GM18861 (cell line): ENCODE results near the gene NR2C1.

Source experiments
- ATAC-seq: cut with Tn5 transposase; IDR thresholded peaks from one replicate; pipeline ENCODE4 v1.9.1; 2021; ENCODE audit not compliant: unreplicated experiment

Gene NR2C1

DNA sequence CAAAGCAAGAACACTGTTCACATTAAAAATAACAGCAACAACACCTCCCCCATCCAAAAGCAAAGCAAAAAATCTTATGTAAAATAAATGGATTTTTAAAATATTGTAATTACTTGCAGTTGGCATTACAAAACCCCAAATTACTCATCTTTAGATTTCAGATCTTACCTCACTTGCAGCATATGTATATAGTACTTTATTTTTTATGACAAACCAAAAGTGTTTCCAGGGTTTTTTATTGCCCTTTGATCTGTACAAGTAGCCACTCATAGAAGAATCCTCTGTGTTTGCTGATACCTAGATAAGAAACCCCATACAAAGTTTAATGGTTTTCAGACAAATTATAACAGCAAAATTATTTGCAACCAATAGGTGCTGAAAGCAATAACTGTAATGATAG is 12.2 kb upstream of the NR2C1 start:
- ATAC-seq: no peak

DNA sequence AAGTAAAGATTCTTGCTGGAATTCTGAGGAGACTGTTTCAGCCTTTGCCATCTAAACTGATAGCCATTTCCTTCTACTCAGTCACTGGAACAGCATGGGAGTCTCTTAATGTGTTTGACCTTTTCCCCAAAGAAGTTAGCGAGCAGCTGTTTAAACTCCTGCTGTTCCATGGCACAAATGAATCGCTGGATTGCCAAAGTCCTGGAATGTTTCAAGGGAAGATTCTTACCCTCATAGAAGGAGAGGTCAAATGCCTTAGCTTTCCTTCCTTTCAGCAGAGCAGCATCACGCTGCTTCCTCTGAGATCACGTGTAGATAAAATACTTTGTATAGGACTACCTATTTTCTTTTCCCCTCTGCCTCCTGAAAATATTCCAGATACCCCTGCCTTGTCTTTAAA is 10.5 kb upstream of the NR2C1 start:
- no peak for ATAC-seq

DNA sequence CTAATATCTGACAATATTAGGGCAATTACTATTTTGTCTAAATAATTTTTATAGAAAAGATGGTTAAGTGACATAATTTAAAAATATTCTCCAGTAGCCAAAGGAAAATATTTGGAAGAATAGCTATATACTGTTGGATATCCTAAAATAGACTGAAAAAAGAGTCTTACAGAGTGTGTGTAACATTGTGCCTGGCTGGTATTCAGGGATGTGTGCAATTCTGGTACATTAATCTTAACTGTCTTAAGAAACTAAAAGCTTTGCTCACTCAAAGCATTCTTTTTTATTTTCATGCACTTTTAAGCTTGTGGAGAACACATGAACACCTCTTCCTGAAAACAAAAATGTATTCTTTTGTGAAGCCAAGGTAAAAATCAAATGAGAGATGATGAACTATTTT is 10.1 kb upstream of the NR2C1 start:
- ATAC-seq: no peak

DNA sequence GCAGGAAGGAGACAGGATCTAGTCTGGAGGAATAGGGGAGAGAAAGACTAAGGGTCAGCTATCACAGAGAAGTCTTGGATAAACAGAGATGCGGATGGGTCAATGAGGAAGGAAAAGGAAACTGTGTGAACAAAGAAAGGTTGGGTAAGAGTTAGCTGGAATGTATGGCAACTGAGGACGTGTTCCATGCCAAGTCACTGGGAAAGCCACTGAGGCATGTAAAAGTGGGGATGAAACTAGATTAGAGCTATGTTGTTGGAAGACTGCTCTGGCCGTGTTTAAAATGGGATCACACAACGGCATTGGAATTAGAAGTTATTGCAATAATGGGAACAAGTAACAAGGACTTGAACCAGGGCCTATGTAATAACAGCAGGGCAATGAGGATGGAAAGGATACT is 3.9 kb upstream of the NR2C1 start:
- ATAC-seq: no peak

DNA sequence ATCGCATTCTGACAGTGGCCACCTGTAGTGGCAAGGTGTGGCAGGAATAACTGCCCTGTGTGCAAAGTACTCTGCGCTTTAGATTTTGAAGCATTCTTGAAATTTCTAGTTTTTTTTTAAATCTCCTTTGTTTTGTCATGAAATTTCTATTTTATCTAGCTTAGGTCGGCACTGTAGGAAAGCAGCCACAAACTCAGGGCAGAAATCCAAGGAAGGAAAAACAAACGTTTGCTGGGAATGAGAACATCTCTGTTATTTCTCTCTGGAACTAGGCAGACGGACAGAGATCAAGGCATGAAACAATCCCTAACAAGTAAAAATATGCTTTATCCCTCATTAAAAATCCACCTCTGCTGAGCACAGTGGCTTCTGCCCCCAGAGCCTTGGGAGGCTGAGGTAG is 1.3 kb upstream of the NR2C1 start:
- no peak for ATAC-seq

DNA sequence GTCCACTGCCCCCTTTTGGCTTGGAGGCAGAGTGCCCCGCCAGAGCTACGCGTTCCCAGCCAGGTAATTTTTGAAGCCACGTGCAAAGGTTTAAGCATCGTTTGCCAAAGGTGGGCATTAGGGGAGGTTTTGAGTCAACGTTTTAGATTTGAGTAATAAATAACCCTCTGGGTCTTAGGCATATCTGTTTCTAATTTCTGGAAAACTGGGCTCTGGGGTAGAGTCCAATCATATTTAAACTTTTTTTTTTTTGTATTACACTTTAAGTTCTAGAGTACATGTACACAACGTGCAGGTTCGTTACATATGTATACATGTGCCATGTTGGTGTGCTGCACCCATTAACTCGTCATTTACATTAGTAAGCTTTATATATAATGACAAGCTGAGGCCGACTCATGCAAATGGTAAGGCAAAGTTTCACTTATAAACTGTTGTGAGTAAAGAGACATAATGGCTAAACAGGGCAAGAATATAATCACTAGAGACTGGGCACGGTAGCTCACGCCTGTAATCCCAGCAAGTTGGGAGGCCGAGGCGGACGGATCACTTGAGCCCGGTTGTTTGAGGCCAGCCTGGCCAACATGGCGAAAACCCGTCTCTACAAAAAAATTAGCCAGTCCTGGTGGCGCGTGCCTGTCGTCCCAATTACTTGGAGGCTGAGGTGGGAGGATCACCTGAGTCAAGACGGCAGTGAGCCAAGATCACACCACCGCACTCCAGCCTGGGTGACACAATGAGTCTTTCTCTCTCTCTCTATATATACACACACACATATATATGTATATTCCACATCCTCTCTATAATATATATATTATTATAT is 491 bp upstream of the NR2C1 start:
- no peak for ATAC-seq

DNA sequence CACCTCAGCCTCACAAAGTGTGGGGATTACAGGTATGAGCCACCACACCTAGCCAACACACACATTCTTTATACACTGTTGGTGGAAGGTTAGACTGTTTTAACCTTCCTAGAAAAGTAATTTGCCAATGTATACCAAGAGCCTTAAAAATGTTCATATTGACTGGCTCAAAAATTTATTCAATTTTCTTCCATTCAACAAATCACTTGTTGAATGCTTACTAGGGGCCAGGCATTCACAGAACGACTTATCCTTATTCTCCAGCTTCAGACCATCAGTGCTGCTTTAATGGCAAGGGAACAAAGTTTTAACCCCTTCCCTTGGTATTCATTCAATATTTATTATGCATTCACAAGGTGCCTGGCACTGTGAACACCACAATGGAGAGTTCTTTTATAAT is 3.0 kb downstream of the NR2C1 start:
- ATAC-seq: no peak

DNA sequence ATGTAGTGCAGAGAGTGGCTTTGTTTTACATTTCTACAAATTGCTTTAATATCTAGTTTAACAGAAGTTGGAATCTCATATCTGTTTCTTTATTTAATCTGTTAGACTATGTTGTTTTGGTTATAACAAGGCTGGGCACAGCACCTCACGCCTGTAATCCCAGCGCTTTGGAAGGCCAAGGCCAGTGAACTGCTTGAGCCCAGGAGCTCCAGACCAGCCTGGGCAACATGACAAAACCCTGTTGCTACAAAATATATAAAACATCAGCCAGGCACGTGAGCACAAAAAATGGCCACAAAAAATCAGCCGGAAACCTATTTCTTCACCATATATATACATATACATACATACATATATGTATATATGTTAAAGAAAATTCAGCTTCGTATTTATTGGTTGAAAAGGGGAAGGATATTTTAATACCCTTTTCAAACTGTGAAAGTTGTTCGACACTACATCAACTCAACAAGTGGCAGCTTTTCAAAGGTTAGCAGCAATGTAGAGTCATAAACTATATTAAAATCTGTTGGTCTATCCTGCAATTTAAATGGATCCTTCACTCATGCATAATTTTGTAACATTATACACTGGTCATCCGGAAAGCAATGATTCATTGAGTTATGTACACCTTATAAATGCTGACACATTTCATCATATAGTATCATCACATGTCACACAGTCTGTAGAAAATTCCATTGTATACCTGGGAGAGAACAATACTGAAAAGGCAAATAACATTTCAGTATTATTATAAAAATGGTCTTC is 7.1 kb downstream of the NR2C1 start:
- ATAC-seq: no peak

DNA sequence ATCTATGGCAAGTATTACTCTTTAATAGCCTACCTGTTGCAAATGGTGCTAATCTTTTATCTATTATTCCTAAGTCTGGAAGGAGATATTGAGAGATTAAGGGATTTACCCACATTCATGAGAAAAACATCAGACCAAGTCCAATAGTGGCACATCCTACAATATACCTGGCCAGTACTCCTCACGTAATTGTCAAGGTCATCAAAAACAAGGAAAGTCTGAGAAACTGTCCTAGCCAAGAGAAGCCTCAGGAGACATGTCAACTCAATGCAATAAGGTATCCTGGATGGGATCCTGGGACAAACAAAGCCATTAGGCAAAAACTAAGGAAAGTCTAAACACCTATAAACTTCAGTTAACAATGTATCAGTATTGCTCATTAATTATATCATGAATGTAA is 12.5 kb downstream of the NR2C1 start:
- ATAC-seq: no peak

DNA sequence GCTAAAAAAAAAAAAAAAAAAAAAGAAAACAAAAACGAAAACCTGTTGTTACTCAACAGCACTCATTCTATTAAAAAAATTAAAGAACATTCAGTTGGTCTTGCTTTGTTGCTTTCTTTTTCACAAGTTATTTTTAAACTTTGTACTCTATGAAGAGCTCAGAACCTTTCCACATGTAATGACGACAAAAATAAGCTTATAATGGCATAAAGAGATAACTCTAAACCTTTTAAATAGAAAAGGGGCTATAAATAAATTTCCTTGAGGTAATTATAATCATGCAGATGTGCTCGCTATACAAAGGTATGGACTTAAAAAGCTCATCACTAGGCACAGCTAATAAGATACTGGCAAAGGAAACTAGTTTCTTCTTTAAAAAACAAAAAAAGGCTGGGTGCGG is 13.4 kb downstream of the NR2C1 start:
- no peak for ATAC-seq

DNA sequence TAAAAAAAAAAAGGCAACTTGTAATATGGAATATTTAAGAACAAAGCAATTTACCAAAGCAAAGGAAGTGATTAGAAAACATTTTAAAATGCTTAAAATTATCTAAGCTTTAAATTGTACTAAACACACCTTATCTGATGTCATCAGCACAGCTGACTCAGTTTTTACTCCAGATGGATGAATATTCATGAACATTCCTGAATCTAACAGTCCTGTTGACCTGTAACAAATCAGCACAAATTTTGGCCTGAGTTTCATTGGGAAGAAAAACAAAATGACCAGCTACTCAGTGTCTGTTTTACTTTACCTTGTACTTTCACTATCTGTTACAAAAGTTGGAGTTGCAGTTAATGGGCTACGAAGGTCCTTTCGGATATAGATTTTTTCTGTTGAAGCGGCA is 16.0 kb downstream of the NR2C1 start:
- no peak for ATAC-seq

DNA sequence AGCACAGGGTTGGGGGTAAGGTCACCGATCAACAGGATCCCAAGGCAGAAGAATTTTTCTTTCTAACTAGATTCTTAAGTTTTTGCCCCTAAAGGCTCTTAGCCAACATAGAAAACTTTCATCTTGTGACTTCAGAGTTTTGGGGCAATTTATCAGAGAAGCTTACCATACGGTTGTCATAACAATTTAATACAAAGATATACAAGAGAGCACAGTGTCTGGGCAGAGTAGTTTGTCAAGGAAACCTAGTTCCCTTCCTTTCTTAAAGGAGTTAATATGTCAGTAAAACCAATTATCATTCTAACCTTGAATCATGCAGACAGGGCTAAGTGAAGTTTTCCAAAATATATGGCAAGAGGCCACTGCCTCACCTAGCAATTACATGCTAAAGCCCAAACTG is 18.4 kb downstream of the NR2C1 start:
- ATAC-seq: no peak

DNA sequence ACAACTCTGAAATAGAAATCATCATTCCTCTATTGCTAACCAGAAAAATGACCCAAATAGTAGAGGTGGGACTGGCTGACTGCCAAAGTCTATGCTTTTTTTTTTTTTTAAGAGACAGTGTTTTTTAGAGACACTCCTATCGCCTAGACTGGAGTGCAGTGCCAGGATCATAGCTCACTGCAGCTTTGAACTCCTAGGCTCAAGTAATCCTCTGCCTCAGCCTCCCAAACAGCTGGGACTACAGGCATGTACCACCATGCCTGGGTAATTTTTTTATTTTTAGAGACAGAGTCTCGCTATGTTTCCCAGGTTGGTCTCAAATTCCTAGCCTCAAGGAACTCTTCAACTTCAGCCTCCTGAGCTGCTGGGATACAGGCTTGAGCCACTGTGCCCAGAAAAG is 19.2 kb downstream of the NR2C1 start:
- no peak for ATAC-seq

DNA sequence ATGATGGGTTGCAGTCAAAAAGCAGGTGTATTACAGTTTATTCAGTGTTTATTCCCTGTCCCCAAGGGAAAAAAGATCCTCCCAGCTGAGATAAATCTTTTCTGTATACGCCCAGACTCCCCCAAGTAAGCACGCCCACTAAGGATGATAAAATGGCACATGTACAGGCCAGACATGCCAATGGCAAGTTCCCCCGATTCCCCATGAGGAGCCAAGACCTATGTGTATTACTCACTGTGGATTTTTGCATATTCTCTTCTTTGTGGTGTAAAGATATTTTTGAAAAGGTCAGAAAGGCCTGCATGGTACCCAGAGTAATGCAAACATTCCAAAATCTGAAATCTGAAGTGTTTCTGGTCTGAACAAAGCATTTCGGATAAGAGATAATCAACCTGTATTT is 22.2 kb downstream of the NR2C1 start:
- ATAC-seq: no peak

DNA sequence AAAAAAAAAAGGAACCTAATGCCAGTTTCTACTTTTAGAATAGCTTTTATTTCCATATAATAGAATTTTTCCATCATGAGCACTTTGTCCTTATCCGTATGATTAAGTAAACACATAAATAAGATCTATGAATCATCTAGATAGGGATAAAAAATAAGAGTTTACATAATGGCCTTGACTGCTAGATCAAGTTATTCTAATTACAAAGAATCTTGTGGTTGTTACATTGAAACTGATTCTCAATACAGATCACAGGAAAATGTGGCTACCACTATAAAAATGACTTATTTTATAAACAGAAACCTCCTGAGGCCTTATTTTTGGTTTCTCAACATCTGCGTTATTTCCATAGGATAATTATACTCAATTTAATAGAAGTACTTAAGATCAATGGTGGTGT is 35.5 kb downstream of the NR2C1 start:
- ATAC-seq: no peak

DNA sequence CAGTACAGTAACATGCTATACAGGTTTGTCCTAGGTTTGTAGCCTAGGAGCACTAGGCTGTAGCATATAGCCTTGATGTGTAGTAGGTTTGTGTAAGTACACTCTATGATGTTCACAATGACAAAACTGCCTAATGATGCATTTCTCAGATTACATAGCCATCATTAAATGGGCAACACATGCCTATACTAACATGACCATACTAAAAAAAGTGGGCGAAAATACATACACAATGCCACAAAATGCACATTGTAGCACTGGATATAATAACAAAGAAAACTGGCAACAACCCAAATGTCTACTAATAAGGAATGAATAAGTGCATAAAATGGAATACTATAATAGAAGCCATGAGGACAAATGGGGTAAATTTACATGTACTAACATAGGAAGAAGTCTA is 38.7 kb downstream of the NR2C1 start:
- no peak for ATAC-seq

DNA sequence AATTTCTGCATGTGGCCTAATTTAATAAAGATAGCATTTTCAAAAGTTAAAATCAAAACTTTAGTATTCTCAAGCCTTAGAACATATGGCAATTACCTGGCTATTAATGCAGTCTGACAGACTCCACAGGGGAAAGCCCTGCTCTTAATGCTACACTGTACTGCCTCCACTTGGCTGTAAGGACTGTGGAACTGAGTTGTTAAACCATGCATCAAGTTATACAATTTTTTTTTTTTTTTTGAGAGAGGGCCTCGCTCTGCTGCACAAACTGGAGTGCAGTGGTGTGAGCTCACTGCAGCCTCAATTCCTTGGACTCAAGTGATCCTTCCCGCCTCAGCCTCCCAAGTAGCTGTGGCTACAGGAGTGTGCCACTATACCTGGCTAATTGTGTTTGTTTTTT is 50.9 kb downstream of the NR2C1 start:
- no peak for ATAC-seq

DNA sequence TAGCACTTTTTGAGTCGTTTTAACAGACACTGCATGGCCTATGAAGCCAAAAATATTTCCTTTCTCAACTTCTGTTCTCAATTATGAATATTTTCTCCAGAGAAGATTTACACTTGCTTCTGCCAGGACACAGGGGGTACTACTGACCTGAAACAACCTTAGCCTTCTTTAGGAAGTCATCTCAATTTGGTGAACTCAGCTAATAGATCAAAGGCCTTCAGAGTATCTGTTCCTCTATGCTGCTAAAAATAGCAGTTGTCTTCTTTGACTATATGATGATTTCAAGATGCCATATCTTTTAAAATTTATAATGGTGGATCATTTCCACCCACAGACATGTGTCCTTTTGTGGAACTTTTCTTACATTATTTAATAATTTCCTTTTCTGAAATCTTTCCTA is 55.9 kb downstream of the NR2C1 start:
- ATAC-seq: no peak

DNA sequence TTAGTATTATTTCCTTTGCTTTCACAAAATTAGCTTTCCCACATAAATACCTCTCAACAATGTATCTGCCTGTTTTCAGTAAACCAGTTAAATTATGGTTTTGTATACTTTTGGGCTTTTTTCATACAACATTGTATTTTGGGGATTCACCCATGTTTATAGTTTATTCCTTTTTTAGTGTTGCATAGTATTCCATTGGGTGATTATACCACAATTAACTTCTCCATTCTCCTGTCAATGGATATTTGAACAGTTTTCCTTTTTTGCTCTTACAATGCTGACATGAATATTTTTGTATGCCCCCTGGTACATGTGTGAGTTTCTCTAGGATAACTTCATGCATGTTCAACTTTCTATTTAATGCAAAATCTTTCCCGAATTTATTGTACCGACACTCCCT is 57.3 kb downstream of the NR2C1 start:
- no peak for ATAC-seq

DNA sequence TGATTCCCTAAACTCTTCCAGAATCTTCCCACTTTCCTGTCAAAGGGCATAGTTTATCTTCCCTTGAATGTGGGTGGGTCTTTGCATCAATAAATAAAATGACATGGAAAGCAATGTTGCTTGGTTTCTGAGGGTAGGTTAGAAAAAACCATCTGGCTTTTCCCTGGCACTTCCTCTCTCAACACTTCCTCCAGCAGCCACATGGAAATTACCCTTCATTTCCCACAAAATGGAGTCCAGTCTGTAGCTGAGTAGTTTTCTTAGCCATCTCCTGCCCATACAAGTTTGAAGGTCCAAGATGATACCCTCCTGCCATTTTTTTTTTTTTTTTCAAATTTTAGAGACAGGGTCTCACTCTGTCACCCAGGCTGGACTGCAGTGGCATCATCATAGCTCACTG is 58.9 kb downstream of the NR2C1 start:
- no peak for ATAC-seq

DNA sequence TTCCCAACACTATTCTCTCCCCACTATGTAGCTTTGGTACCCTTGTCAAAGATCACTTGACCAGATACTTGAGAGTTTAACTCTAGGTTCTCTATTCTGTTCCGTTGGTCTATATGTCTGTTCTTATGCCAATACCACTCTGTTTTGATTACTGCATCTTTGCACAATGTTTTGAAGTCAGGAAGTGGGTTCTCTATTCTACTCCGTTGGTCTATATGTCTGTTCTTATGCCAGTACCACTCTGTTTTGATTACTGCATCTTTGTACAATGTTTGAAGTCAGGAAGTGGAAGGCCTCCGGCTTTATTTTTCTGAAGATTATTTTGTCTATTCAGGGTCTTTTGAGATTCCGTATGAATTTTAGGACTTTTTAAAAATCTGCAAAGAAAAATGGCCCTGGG is 67.2 kb downstream of the NR2C1 start:
- no peak for ATAC-seq

DNA sequence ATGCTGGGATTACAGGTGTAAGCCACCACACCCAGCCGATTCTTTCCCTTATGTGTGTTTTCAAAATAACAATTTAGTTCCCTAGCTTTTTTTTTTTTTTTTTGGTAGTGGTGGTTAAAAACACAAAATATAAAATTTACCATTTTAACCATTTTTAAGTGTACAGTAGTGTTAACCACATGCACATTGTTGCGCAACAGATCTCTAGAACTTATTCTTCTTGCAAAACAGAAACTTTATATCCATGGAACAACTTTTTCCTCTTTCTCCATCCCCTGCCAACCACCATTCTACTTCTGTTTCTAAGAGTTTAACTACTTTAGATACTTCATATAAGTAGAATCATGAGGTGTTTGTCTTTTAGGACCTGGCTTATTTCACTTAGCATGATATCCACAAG is 68.8 kb downstream of the NR2C1 start:
- ATAC-seq: no peak

DNA sequence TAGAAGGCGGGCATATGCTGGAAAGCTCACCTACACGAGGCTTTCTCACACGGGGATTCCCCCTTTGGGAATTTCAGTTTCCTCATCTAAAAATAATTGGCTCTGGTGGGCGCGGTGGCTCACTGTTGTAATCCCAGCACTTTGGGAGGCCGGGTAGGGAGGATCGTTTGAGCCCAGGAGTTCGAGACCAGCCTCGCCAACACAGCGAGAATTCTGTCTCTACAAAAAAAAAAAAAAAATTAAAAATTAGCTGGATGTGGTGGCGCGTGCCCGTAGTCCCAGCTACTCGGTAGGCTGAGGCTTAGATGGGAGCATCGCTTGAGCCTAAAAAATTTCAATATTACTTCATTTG is 69.5 kb downstream of the NR2C1 start:
- no peak for ATAC-seq
